Ovary (tissue), 9 donors: ENCODE measurements around the gene NEO1. TPM values are rescaled to one million over a fixed set of nuclear protein-coding genes. Genes with fewer than 3 reads are reported as not detected.

Source experiments
- DNase-seq, 5 donors: peaks; one replicate each; pipeline ENCODE4 v3.0.0-alpha.2; 2019 to 2020
- H3K27ac ChIP-seq, 2 donors: fragments of 200-600 bp; one replicate each; pipeline versions ENCODE4 v1.5.1 to v1.8.0; 2019 to 2022
- H3K27me3 ChIP-seq: fragments of 200-600 bp; one replicate; pipeline ENCODE4 v1.8.0; 2022
- H3K36me3 ChIP-seq: fragments of 200-600 bp; sonication (generic); one replicate; pipeline ENCODE4 v1.5.1; 2019
- H3K4me1 ChIP-seq: one replicate; pipeline ENCODE4 v1.8.1; 2013; ENCODE audit warnings: mild to moderate bottlenecking, moderate library complexity; ENCODE audit not compliant: insufficient read depth
- H3K4me3 ChIP-seq: fragments of 200-600 bp; sonication (generic); one replicate; pipeline ENCODE4 v1.5.1; 2017
- H3K9me3 ChIP-seq, 2 donors: fragments of 200-600 bp in 1 of 2; sonication (generic) in 1 of 2; one replicate each; pipeline versions ENCODE4 v1.5.1 to v1.8.1; 2013 to 2019; ENCODE audit warnings: mild to moderate bottlenecking in 1 of 2, moderate library complexity in 1 of 2
- CTCF ChIP-seq, 3 donors: fragments of 450-650 bp in 2 of 3; fragments of 200-600 bp in 1 of 3; IDR thresholded peaks; one replicate each; pipeline versions ENCODE4 v1.5.1 to v1.8.0; 2016 to 2022; ENCODE audit warnings: antibody characterized with exemption in 3 of 3, mild to moderate bottlenecking in 1 of 3
- EP300 ChIP-seq: sonication (generic); formaldehyde crosslinking; IDR thresholded peaks from one replicate; pipeline ENCODE4 v1.6.1; 2017; ENCODE audit warnings: antibody characterized with exemption
- POLR2A ChIP-seq: fragments of 450-650 bp; IDR thresholded peaks from one replicate; pipeline ENCODE4 v1.6.1; 2017; ENCODE audit warnings: antibody characterized with exemption, mild to moderate bottlenecking, moderate library complexity
- WGBS, 3 donors: extraction: QIAGEN DNeasy Blood & Tissue Kit in 1 of 3; methylation state at CpG; one replicate each; pipeline versions ENCODE4 v1.1.5 to v1.1.7; 2013 to 2017; 5-methylcytosine and 5-hydroxymethylcytosine counted together
- intact Hi-C, 4 donors: fragments of 100-400 bp; cut with DNase I; formaldehyde crosslinking; loops; one replicate each; pipeline versions ENCODE4 v1.11.0 to v1.15.1; 2022 to 2023
- polyA plus RNA-seq, 2 donors: library from polyadenylated mRNA; stranded (reverse); fragments of 200-250 nt in 1 of 2; fragments of 350-450 nt in 1 of 2; fragmentation: Illumina TruSeq in 1 of 2; extraction: RNeasy Lipid Tissue Mini Kit (QIAGEN cat#74804) in 1 of 2; gene quantifications; one replicate each; pipeline ENCODE4 v1.2.3, GENCODE V29; 2013 to 2014
- total RNA-seq, 7 donors: library from RNA; depleted of rRNA in 2 of 7; stranded (reverse); fragments of >200 nt in 2 of 7; fragmentation: NEBNext Ultra II Directional in 3 of 7; extraction: Animal tissue kit (Norgen Biotek cat#: 25700) in 3 of 7; gene quantifications; one replicate each; pipeline versions ENCODE4 v1.1.0 to v1.2.4, GENCODE V29; 2016 to 2023
- donor health status: DM: no; HTN: no; CAD: no; lungs with moderate emphysema.
- donor health status: DM: no; HTN: no; CAD: no.
- donor health status: Bipolar disorder and iron deficiency.
- donor health status: DM: yes; HTN: yes; CAD: no.
- donor health status: DM: no; HTN: no; CAD: no.
- donor health status: DM: yes; HTN: yes; CAD: no.

NEO1 gene
- total and polyA plus RNA-seq, 9 donors: 22.8 to 54.7 (median 40.7) TPM

DNA sequence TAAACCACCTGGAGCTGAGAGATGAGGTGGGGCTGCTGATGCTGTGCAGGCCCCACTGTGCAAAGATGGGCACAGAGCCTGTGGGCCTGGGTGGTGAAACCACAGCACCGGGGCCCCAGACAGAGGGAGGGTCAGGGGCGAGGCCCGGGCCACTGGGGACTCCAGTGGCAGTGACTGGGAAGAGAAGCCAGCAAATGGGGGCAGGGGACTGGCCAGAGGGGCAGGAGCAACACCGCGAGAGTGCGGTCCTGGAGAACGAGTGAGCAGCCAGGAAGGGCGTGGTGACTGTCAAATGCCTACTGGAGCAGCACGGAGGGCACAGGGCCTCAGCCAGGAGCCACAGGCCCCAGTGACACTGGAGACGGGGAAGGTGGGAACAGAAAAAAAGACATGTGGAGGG lies 276.7 kb downstream of the NEO1 start:
- H3K4me1 ChIP-seq: no peaks in the 10 kb centered on the region
- no peak overlapping the region for H3K27ac ChIP-seq
- intact Hi-C loops: no loop called here
- no peaks in the 10 kb centered on the region for H3K36me3 ChIP-seq
- WGBS, 3 donors: 87 to 90% (median 88%) methylated on average over 10 of the region's 10 CpGs
- no peak overlapping the region for H3K4me3 ChIP-seq
- H3K27me3 ChIP-seq: no peaks in the 10 kb centered on the region
- no peak for TF ChIP-seq EP300
- TF ChIP-seq CTCF (IDR thresholded peaks at IDR 0.05): no peak
- TF ChIP-seq POLR2A: no peak
- no peak for DNase-seq
- no peaks in the 10 kb centered on the region for H3K9me3 ChIP-seq

- Histone ChIP-seq H3K4me1 (no peaks in the 10 kb centered on the region), H3K4me3 (no peak overlapping the region), H3K36me3 (no peaks in the 10 kb centered on the region), H3K27me3 (no peaks in the 10 kb centered on the region), H3K27ac (no peak overlapping the region), H3K9me3 (no peaks in the 10 kb centered on the region)
- TF ChIP-seq EP300 (no peak), CTCF (IDR thresholded peaks at IDR 0.05) (no peak), POLR2A (no peak)
- WGBS, 3 donors: 45 to 62% (median 60%) methylated on average over 21 of the region's 21 CpGs
- intact Hi-C loops: no loop called here
- DNase-seq: no peak
Measured at GRCh38 chr15:73329501-73330200, 277.4 kb downstream of the NEO1 start.

- no peaks in the 10 kb centered on the region for H3K36me3 ChIP-seq
- DNase-seq: no peak
- WGBS, 3 donors: 62 to 81% (median 77%) methylated on average over 15 of the region's 15 CpGs
Measured at GRCh38 chr15:73330206-73331051, 278.2 kb downstream of the NEO1 start.

GRCh38 chr15:73331501-73331900 lies 279.2 kb downstream of the NEO1 start:
- Histone ChIP-seq H3K27ac (no peak overlapping the region), H3K27me3 (no peaks in the 10 kb centered on the region), H3K4me1 (no peaks in the 10 kb centered on the region), H3K9me3 (no peaks in the 10 kb centered on the region), H3K4me3 (no peak overlapping the region), H3K36me3 (no peaks in the 10 kb centered on the region)
- intact Hi-C loops: no loop called here
- DNase-seq: no peak
- 92 to 98% (median 96%) methylated on average over 5 of the region's 5 CpGs for WGBS, 3 donors
- TF ChIP-seq EP300 (no peak), CTCF (IDR thresholded peaks at IDR 0.05) (no peak), POLR2A (no peak)

More at GRCh38 chr15:73330206-73331051, 278.2 kb downstream of the NEO1 start:
- H3K27me3 ChIP-seq: no peaks in the 10 kb centered on the region
- no peak overlapping the region for H3K27ac ChIP-seq
- no peak for TF ChIP-seq EP300
- no peak for TF ChIP-seq CTCF (IDR thresholded peaks at IDR 0.05)
- no peak for TF ChIP-seq POLR2A
- no peaks in the 10 kb centered on the region for H3K4me1 ChIP-seq
- H3K4me3 ChIP-seq: no peak overlapping the region
- intact Hi-C loops: no loop called here
- no peaks in the 10 kb centered on the region for H3K9me3 ChIP-seq
